Thyroid gland (tissue), 4 donors: ENCODE measurements around the gene DACH1.

ENCODE experiments used
- CTCF ChIP-seq, 6 experiments: fragments of 200-600 bp in 3 of 6; fragments of 450-650 bp in 3 of 6; sonication (generic) in 3 of 6; IDR thresholded peaks; one replicate each; pipeline ENCODE4 v1.5.1; 2016 to 2019; ENCODE audit warnings: antibody characterized with exemption in 6 of 6, mild to moderate bottlenecking in 2 of 6, inconsistent platforms in 1 of 6, moderate library complexity in 1 of 6
- POLR2A ChIP-seq, 2 donors: fragments of 450-650 bp; IDR thresholded peaks; one replicate each; pipeline ENCODE4 v1.6.1; 2017; ENCODE audit warnings: antibody characterized with exemption in 2 of 2, mild to moderate bottlenecking in 2 of 2, moderate library complexity in 1 of 2

- no peak for TF ChIP-seq CTCF (IDR thresholded peaks at IDR 0.05)
- no peak for TF ChIP-seq POLR2A (IDR thresholded peaks at IDR 0.05)
Measured at GRCh38 chr13:71786875-71787274, 80.1 kb downstream of the DACH1 start.
